HG02840 (cell line): Measurements from ENCODE around the gene NUDC.
"Not testable (repeated sequence)": the region's sequence is repeated elsewhere in the genome, so short reads cannot be mapped to it uniquely, and the experiment has no call there.

Experiments used
- ATAC-seq: cut with Tn5 transposase; IDR thresholded peaks from one replicate; pipeline ENCODE4 v1.9.1; 2021; ENCODE audit warnings: mild to moderate bottlenecking, moderate library complexity, moderate number of reproducible peaks; ENCODE audit not compliant: unreplicated experiment, low FRiP score

The NUDC gene

DNA sequence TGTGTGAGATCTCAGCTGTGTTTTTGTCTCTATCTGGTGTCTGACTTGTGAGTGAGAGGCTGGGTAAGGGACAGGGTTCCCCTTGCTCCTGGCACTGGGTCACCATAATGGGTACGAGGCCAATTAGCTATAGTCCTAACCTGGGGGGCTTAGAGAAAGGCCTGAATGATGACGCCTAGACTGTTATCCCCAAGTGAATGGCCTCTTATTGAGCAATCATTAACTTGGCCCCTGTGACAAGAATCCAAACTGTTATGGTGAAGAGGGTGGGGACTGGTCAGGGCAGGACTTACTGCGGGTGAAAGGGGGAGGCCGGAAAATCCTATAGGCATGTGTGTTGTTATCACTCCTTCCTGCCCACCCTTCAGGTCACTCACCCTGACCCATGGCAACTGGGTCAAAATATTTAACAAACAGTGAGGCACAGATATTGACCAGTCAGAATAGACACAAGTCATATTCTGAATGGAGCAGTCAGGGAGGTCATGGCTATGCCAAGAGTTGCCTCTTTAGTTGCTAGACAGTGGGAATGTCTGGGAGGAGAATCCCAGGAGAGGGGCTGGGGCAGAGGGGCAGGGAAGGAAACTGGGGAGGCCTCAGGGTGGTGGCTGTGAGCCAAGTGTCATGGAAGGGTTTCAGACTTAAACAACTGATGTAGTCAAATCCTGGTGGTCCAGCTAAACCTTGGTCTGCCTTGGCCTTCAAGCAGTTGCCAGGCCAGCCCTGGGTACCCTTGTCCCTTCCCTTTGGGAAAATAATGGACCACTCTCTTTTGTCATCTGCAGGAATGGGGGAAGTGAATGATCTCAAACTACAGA lies 11.0 kb upstream of the NUDC start:
- no peak for ATAC-seq

DNA sequence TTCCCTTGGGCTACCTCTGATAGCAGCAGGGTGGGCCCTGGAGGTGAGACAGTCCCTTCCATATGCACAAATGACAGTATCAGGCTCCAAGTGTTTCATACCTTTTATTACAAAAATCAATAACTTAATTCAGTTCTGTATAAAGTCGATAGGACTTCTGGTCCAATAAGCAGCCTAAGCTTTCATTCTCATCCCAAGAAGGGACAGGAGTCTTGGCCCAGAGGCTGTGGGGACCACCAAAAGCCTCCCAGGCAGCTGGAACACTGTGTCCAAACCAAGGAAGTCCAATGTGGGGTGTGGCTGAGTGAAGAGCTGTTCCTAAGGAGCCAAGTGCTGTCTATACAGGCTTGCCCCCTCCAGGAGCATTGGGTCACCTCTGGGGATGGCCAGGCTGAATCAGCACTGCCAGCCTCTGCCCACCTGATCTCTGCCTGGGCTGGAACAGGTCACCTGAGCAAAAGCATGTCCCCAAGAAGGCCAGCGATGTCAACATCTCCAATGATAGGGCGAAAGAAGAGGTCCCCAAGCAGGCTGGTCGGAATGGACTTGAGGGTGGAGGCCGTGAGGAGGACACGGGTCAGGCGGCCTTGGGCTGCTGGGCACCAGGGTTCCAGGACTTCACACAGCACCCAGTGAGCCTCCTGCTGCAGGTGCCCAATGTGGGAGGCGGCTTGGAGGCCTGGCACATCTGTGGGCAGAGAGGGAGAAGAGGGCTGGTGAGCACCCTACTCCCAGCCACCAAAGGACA lies 10.0 kb upstream of the NUDC start:
- ATAC-seq, result no peak

DNA sequence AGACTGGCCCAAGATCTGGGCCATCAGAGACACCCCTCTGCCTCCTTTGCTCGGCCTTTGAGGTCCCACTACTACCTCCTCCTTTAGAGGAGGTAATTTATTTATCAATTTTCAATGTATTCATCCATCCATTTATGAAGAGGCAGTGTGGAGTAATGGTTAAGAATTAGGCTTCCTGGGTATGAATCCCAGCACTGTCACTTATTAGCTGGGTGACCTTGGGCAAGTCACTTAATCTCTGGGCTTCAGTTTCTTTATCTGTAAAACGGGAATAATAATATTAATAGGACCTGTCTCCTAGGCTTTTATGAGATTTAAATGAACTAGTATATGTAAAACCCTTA lies 9.4 kb upstream of the NUDC start:
- no peak for ATAC-seq

DNA sequence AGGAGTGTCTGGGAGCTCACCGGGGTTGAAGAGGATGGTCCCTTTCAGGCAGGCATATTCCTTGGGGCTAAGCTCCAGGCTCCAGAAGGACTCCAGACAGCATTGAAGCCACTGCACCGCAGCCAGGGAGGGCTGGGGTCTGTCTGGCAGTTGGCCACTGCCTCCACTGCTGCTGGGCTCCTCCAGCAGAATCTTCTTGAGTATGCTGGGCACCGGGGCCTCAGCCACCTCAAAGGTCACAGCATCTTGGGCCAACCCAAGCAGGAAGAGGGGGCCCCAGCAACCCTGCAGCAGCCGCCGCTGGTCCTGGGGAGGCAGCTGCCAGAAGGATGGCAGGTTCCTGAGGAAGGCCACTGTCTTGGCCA lies 8.2 kb upstream of the NUDC start:
- ATAC-seq, result no peak

DNA sequence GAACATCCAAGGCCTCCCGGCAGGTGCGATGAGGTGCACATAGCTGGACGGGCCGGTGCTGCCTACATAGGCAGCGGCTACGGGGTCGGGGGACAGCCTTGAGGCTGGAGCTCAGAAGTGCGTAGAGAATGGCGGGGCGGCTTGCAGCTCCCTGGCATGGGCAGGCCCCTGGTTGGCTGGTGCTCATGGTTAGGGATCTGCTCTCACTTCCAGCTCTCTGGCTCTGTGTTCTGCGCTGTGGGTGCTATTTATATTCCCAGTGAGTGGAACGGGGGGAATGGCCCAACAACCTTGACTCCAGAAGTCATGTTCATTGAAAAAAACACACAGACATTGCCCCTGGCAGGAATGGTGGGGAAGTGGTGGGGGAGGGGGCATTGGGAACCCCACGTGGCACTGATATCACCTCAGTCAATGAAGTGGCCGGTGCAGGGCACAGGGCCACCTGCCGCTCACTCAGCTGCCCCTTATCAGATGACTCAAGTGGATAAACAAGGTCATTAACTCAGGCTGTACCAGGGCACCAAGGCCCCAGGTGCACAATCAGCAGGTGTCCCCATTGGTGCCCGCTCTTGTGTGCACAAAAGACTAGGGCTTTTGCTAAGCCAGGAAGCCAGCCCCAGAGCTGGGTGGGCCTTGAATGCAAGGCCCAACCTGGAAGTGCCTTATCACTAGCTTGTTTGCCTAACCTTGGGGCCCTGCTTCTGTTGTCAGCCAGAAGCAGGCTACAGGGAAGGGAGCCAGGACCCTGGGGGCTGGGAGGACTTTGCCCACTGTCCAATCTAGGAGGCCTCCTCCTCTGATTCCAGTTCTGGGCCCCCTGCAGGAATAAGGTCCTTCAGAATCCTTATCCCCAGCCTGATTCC lies 7.6 kb upstream of the NUDC start, which contains the start of gene NR0B2:
NR0B2 (minus strand) TSS at position 222 of the 866 bp plus-strand sequence; CDS start at position 187, 35 bp downstream.
- no peak for ATAC-seq

DNA sequence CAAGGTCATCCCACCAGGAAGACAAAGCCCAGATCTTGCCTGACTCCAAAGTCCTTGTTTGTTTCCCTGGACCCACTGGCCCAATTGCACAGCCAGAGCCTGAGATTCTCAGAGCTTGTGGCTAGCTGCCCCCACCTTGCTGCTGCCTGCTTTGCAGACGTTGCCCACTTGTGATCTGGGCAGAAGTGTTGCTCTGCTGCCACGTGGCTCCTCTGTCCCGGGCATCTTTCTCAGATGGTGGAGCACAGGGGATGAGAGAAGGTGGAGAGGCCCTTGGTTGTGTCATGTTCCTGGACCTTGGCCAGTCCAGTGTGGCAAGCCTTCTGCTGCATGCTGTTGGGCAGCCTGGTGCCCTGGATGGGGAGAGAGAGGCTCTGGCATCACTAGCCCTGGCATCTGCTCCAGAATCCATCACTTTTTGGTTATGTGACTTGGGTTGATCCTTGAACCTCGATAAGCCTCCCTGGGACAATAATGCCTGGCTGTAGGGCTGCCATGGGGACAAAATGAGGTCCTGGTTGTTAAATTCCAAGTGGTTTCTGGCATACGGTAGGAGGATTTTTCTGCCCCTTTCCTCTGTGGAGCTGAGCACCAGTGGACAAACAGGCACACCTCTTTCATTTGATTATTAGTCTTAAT lies 6.2 kb upstream of the NUDC start:
- no peak for ATAC-seq

DNA sequence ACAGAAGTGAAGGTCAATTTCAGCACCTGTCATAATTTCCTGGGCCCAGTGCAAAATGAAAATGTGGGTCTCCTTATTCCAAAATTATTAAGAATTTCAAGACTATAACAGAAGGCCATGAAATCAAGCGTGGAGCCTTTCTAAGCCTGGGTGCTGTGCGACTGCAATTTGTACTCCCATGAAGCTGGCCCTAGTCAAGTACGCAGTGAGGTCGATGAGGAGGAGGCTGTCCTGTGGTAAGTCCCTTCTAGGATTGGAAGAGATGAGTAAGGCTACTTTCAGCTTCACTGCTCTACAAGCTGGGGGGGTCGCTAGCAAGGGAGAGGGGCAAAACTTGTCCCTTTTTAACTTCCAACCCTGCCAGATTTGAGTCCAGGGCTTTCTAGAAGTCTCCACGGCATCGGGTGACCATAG lies 410 bp upstream of the NUDC start:
- ATAC-seq, result peak; percentile 26

DNA sequence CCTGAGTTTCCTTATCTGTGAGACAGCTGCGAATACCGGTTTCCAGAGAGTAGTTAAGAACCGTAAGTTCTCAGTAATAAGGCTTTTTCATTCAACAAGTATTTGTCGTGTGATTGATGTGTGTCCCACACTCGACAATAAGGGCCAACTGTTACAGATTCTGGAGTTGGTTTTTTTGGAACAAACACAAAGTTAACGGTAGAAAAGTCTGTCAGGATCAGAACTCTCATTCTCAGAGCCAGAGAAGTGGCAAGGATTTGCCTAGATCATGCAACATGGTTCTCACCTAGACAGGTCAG lies 837 bp downstream of the NUDC start:
- no peak for ATAC-seq

DNA sequence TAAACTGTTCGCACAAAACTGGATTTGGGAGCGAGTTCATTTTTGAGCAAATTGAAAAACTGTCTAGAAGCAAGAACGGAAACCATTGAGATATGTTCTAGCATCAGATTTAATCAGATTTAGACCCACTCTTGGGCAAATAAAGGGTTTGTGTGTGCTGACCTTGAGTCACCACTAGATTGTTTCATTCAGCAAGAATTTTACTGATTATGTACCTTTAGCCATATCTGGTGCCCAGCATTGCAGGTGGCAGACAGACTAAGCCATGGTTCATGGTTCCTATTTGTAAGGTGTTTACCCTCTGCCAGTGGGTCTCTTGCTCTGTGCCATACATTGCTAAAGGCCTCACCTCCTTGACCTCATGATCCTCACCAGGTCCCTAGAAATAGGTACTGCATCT lies 1.4 kb downstream of the NUDC start:
- no peak for ATAC-seq

DNA sequence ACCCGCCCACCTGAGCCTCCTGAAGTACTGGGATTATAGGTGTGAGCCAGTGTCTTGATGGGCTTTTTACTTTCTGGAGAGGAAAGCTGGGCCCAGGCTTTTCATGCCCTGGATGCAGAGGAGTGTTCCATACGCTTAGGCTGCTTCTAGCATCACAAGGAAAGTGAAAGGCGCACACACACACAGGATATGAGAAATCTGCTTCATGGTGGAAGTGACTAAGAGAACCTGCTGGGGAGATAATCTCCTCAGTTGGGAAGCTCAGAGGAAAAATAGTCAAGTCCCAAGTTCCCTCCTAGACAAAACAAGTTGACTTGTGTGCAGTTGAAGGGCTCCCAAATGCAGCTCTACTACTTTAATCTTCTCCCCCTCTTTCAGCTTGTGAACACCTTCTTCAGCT lies 2.2 kb downstream of the NUDC start:
- no peak for ATAC-seq

DNA sequence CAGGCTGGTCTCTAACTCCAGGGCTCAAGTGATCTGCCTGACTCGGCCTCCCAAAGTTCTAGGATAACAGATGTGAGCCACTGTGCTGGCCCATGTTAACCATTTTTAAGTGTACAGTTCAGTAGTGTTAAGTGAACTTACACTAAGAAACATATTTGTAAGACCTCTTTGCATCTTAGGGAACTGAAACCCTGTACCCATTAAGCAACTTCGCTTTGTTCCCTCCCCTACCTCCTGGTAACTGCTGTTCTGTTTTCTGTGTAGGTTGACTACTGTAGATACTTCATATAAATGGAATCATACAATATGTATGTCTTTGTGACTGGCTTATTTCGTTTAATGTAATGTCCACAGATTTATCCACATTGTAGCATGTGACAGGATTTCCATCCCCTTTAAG lies 11.0 kb downstream of the NUDC start:
- ATAC-seq, result no peak

DNA sequence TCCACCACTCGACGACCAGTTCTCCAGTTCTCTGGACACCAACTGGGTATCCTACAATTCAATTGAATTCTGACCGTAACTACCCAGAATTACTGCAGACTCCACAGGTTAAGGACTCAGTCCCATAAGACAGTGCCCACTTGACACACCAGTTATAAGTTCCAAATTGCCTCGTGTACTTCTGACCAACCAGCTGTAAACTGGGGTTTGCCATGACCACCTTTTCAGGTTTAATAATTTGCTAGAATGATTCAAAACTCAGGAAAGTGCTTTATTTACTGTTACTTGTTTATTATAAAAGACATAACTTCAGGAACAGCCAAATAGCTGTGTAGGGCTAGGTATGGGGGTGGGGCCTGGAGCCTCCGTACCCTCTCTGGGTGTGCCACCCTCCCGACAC lies 15.3 kb downstream of the NUDC start:
- no peak for ATAC-seq

DNA sequence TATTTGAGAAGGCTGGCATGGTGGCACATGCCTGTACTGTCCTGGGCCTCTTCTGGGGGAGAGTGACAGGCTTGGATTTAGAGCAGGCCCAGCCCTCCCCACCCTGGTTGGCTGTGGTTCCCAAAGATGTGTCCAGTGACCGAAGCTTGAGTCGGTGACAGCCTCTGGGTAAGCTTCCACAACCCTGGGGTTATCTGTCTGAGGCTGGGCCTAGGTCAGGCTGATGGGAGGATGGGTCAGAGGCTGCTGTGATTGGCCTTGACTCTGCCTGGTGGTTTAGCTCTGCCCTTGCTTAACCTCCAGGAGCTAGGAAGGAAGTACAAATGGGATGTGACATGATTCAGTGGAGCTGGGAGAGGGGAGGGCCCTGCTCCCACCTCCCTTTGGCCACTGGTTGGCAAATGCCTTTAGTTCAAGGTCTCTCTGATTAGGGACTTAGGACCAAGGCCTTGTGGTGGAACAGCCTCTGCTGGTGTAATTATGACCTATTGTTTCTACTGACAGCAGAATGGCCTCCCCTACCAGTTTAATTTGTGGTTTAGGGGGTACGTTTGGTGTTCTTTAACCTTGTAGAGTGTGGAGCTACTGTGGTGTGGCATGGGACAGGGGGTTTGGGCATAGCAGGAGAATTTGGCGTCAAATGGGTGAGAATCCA lies 16.6 kb downstream of the NUDC start:
- ATAC-seq, result no peak

DNA sequence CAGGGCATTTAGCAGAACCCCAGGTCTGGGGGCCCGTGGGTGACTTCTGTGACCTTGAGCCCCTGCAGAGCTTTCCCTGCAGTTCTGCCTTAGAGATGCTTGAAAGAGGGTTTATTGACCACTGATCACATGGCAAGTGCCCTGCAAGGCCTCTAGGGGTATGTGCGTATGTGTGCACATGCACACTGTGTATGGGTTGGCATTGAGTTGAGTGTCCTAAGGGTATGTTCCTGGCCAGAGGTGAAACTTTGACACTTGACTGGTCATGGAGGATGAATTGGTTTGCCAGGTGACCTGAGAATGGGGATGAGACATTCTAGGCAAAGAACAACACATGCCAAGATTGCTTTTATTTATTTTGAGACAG lies 17.1 kb downstream of the NUDC start:
- no peak for ATAC-seq

DNA sequence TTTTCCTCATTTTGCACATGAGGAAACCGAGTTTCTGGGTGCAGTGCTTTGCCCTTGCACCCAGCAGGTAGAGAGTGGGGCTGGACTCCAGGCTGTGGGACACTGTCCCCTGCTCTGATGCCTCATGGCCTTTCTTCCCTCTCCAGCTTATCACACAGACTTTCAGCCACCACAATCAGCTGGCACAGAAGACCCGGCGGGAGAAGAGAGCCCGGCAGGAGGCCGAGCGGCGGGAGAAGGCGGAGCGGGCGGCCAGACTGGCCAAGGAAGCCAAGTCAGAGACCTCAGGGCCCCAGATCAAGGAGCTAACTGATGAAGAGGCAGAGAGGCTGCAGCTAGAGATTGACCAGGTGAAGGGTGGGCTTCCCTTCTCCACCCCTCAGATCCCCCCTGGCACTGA lies 19.8 kb downstream of the NUDC start:
- ATAC-seq, result no peak

DNA sequence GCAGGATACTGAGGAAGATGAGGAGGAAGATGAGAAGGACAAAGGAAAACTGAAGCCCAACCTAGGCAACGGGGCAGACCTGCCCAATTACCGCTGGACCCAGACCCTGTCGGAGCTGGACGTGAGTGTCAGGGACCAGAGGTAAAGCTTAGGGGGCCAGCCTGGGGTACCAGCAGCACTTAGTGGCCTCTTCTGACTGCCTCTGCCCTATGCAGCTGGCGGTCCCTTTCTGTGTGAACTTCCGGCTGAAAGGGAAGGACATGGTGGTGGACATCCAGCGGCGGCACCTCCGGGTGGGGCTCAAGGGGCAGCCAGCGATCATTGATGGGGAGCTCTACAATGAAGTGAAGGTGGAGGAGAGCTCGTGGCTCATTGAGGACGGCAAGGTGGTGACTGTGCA lies 21.1 kb downstream of the NUDC start:
- no peak for ATAC-seq

DNA sequence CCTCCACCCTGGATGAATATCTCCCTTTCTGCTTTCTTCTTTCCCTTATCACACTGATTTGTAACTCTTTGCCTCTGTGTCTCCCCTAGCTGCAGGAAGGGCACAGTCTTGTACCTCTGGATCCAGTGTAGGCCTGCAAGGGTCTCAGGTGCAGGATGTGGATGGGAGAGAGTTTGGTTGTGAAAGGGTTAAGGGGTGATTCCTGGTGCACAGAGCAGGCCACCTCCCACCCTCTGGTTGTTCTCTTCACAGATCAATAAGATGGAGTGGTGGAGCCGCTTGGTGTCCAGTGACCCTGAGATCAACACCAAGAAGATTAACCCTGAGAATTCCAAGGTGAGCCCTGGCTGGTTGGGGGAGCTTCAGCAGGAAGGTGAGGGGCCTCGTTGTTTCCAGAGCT lies 23.6 kb downstream of the NUDC start:
- ATAC-seq, result no peak

DNA sequence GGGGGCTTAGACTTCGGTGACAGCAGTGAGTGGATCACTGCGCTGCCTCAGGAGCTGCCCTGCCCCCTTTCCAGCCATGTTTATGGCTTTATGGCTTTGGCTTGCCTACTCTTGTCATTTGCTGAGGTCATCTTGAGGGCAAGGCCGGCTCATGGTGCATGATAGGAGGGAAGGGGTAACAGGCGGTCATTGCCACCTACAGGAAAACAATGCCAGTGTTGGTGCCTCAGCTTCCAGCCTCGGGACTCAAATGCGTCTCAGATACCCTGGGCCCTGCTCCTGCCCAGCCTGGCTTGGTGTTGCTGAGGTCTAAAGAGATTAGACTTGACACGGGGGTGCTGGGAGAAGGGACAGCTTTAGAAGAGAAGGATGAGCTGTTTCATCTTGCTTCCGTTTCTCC lies 24.2 kb downstream of the NUDC start:
- no peak for ATAC-seq

DNA sequence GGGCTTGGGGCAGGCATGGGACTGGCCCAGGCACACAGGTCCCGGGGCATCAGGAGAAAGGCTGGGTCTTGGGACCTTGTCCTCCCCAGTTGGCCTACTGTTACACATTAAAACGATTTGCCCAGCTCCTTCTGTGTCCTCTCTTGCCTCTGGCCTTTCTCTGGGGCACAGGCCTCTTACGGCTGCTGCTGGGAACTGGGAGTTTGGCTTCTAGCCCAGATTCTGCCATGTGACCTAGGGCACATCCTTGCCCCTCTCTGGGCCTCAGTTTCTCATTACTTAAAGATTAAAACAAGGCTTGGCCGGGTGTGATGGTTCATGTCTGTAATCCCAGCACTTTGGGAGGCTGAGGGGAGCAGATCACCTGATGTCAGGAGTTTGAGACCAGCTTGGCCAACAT lies 24.7 kb downstream of the NUDC start:
- ATAC-seq, result no peak

DNA sequence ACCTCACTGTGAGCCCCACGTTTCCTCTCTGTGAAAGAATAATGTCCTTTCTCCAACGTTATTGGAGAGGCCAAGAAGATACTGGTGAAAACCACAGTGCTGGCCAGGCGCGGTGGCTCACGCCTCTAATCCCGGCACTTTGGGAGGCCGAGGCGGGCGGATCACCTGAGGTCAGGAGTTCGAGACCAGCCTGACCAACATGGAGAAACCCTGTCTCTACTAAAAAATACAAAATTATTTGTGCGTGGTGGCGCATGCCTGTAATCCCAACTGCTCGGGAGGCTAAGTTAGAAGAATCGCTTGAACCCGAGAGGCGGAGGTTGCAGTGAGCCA lies 27.1 kb downstream of the NUDC start:
- ATAC-seq, result not testable (repeated sequence)
